ENCODE measurements around the gene TCF7.

The TCF7 gene

DNA sequence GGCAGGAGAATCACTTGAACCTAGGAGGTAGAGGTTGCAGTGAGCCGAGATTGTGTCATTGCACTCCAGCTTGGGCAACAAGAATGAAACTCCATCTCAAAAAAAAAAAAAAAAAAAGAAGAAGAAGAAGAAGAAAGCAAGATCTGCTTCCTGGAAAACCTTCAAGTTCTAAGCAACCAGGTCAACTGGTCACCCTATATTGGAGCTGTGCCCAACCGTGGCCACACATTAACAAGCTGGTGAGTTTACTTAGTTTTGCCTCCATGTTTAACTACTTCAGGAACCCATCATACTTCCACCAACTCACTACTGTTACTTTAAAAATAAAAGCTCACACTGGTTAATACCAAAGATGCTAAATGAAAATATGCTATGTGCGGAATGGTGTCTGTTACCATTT is 74.5 kb downstream of the TCF7 start:
- Mint-ChIP-seq H3K36me3 (no peaks in the 10 kb centered on the region), H3K4me3 (no peak overlapping the region), H3K27ac (no peak overlapping the region)

DNA sequence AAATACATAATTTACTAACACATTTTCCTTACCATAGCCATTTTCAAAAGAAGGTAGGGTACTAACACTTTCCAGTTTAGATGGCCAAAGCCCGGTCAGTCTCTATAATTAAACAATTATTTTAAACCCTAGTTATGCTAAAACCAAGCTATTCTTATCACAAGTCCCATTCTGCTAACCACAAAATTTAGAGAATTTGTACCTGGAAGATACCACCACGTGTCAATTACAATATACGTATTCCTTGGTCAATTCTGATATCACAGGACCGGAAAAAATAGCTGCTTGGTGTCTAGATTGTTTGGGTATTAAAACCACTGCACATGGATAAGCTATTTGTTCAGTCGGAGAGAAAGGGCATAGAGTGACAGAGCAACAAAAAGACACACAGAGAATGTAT is 81.2 kb downstream of the TCF7 start:
- Mint-ChIP-seq H3K4me1 (no peaks in the 10 kb centered on the region), H3K9me3 (no peaks in the 10 kb centered on the region), H3K36me3 (peaks cover 13% of the 10 kb centered on the region), H3K27ac (no peak overlapping the region), H3K4me3 (no peak overlapping the region), H3K27me3 (no peaks in the 10 kb centered on the region)

More for the DNA sequence above, 74.5 kb downstream of the TCF7 start:
- Mint-ChIP-seq H3K4me1 (no peaks in the 10 kb centered on the region), H3K27me3 (no peaks in the 10 kb centered on the region), H3K9me3 (no peaks in the 10 kb centered on the region)
